GM23248 (cell line): ENCODE measurements around the gene CST7.

Source experiments
- EZH2 ChIP-seq: fragments of 200-600 bp; sonication (generic); IDR thresholded peaks from 2 replicates; pipeline ENCODE4 v1.6.1; 2018; ENCODE audit warnings: antibody characterized with exemption, mild to moderate bottlenecking; ENCODE audit not compliant: insufficient read depth, poor library complexity, severe bottlenecking
- EZH2phosphoT487 ChIP-seq: fragments of 200-600 bp; sonication (generic); IDR thresholded peaks from 2 replicates; pipeline ENCODE4 v1.6.1; 2018; ENCODE audit warnings: antibody characterized with exemption, moderate library complexity, mild to moderate bottlenecking, low read depth; ENCODE audit not compliant: insufficient read depth

DNA sequence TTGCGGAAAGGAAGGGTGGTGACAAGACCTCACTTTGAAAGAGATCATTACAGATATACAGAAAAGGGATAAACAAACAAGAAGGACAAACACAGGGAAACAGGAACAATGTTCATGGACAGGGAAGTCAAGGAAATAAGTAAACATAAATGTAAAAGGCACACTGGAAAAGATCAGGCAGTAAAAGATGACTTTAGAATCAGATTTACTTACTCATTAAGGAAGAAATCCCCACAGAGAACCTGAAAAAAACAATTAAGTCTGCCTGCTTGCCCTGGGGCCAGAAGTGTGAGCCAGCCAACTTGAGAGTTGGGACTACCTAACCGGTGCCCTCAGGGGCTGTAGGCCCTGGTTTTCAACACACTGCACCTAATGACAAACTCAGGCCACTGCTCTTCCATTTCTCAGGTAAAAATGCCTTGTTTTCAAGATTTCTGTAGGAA, 41.8 kb downstream of the CST7 start:
- TF ChIP-seq EZH2phosphoT487 (no peak), EZH2 (no peak)
